Endometrium (tissue), 2 donors: Measurements from ENCODE around the gene LRP10.

Source experiments
- FAIRE-seq: peaks from 2 replicates; lab custom pipeline; 2012; peaks lifted over from hg19 to GRCh38; lab: Jason Lieb, UNC
- donor health status: control.
- donor health status: control.

Gene LRP10

GRCh38 chr14:22865424-22866405 is 5.8 kb upstream of the LRP10 start:
- FAIRE-seq: no peak

DNA sequence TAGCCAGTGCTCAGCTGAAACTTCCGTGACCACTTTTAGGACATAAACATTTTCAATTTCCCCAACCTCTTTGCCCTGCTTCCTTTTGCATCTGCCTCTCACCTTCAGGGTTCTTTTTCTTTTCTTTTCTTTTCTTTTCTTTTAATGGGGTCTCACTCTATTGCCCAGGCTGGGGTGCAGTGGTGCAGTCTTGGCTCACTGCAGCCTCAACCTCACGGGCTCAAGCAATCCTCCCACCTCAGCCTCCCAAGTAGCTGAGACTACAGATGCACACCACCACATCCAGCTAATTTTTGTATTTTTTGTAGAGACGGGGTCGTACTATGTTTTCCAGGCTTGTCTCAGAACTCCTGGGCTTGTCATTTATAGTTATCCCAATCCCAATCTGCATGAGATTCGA is 4.7 kb upstream of the LRP10 start:
- FAIRE-seq: no peak

- FAIRE-seq: no peak
Measured at GRCh38 chr14:22870811-22871223, 723 bp upstream of the LRP10 start.

GRCh38 chr14:22872033-22872832 is 693 bp downstream of the LRP10 start:
- no peak for FAIRE-seq

DNA sequence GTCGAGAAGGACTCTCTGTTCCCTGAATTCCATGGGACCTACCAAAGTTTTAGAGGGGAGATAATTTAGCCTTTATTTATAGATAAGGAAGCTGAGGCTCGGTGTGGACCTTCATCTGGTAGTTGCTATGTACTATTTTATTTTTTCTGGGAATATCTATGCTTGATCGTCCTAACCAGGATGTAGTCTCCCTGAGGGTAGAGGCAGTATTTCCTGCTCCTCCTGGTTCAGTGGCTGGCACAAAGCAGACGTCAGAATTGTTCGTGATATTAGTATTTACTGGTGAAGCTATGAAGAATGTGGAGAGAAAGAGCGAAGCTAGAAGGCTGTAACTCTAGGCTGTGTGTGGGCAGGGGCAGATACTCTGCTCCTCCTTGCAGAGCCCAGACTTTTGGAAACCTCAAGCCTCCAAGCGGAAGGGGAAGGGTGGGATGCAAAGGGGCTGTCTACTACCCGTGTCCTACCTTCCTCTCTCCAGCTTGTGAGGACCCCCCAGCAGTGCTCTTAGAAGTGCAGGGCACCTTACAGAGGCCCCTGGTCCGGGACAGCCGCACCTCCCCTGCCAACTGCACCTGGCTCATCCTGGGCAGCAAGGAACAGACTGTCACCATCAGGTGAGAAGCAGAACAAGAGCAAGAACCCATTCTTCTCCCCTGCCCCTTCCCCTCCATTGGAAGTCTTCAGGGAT is 1.4 kb downstream of the LRP10 start:
- FAIRE-seq: no peak

- FAIRE-seq: no peak
Measured at GRCh38 chr14:22875003-22875747, 3.6 kb downstream of the LRP10 start.

- FAIRE-seq: no peak
Measured at GRCh38 chr14:22875748-22876319, 4.3 kb downstream of the LRP10 start.

DNA sequence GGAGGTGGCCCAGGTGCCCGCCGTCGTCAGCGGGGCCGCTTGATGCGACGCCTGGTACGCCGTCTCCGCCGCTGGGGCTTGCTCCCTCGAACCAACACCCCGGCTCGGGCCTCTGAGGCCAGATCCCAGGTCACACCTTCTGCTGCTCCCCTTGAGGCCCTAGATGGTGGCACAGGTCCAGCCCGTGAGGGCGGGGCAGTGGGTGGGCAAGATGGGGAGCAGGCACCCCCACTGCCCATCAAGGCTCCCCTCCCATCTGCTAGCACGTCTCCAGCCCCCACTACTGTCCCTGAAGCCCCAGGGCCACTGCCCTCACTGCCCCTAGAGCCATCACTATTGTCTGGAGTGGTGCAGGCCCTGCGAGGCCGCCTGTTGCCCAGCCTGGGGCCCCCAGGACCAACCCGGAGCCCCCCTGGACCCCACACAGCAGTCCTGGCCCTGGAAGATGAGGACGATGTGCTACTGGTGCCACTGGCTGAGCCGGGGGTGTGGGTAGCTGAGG is 5.5 kb downstream of the LRP10 start:
- FAIRE-seq: no peak

DNA sequence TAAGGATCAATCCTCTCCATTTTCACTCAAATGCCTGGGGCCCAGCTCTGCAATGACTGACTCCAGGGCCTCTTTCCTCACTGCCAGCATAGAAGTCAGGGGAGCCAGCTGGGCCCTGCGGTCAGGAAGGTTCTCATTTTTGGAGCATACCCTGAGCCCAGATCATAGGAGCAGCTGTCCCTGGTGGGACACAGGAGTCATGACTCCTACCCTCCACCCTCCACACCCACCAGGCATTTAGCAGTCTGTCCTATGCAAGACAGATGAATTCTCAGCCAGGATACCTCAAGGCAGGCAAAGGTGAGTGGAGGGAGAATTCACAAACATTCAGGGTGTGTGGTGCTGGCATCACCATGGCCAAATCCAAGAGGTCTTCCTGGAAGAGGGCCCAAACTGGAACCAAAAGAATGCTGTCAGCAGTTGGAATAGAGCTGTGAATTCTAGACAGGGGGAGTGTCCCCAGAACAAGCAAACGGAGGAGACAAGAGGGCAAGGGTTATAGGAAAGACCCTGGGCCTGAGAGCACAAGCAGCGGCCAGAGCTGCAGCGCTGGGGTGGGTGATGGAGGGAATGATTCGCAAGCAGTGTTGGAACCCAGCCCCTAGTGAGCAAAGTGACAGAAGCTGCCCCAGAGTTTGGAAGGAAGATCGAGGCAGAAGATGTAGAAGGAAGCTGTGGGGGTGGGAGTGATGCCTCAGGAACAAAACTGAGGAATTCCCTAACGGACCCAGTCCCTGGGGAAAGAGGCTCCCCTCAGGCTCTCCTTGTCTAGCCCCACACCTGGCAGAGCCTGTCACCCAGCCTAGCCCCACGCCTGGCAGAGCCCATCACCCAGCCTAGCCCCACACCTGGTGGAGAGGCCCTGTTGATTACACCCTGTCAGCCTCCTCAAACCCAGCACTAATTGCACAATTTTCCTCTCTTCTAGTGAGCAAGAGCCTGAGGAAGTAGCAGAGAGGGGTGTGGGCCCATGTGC is 7.0 kb downstream of the LRP10 start:
- FAIRE-seq: no peak

- FAIRE-seq: no peak
Measured at GRCh38 chr14:22882064-22882463, 10.5 kb downstream of the LRP10 start.

DNA sequence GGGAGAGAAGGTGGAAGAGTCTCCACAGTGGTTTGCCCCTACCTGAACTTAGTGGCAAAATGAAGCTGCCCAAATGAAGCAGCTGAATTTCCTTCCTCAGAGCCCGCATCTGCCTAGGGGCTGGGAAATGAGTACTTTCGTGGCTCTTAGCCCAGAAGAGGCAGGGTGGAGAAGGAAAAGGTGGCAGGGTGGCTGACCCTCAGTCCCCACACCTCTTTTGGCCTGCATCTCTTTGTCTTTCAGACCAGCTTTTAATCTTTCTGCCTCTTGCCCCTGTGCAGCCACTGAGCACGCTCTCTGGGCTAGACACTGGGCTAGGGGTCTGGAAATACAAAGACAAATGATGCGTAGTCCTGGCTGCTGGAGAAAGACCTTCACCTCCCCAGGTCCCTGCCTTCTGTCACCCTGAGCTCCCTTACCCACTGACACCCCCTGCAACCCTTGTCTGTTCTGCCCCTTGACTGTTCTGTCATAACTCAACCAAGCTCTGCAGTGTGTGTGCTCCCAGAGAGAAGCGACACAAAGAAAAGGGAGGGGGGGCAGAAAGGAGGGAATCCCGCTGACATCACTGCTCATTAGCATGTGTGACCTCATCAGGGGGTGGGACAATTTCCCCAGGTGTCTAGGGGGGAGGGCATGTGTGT is 11.1 kb downstream of the LRP10 start:
- no peak for FAIRE-seq

- no peak for FAIRE-seq
Measured at GRCh38 chr14:22883173-22883976, 11.8 kb downstream of the LRP10 start, which contains the start of gene REM2. TSS of gene REM2 (plus strand) at chr14:22883222. CDS start at chr14:22883288, 66 bp downstream.

GRCh38 chr14:22884076-22884737 is 12.7 kb downstream of the LRP10 start:
- no peak for FAIRE-seq

- FAIRE-seq: no peak
Measured at GRCh38 chr14:22884738-22885523, 13.4 kb downstream of the LRP10 start.

DNA sequence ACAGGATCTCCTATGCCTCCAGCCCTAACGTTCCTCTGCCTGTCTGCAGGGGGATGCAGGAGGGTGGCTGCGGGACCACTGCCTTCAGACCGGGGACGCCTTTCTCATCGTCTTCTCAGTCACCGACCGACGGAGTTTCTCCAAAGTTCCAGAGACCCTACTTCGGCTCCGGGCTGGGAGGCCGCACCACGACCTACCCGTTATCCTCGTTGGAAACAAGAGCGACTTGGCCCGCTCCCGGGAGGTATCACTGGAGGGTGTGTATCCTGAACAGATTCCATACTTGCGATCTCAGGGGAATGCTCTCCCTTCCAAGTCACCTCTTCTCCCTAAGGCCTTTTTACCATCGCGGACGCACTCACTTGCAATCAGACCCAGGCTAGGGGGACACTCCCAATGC is 14.4 kb downstream of the LRP10 start:
- no peak for FAIRE-seq

- no peak for FAIRE-seq
Measured at GRCh38 chr14:22886500-22887259, 15.1 kb downstream of the LRP10 start.
